Cardiac muscle cell (in vitro differentiated cells and primary cell): ENCODE measurements around the gene ZNF521. TPM values are rescaled to one million over a fixed set of nuclear protein-coding genes. Genes with fewer than 3 reads are reported as not detected.

Experiments
- DNase-seq, 2 donors: peaks; one replicate each; pipeline versions ENCODE4 v3.0.0 to v3.0.0-alpha.2; 2010 to 2017; ENCODE audit warnings: low read depth in 1 of 2, low spot score in 1 of 2
- H3K27ac ChIP-seq: fragments of 200-600 bp; sonication (generic); 2 replicates; pipeline ENCODE4 v1.5.1; 2016
- H3K27me3 ChIP-seq: fragments of 200-600 bp; sonication (generic); 2 replicates; pipeline ENCODE4 v1.6.0; 2016; ENCODE audit warnings: control low read depth
- H3K36me3 ChIP-seq: fragments of 200-600 bp; sonication (generic); 2 replicates; pipeline ENCODE4 v1.5.1; 2016; ENCODE audit warnings: control low read depth
- H3K4me1 ChIP-seq: fragments of 200-600 bp; sonication (generic); 2 replicates; pipeline ENCODE4 v1.8.1; 2017; ENCODE audit warnings: low read depth, mild to moderate bottlenecking, mixed run types
- H3K4me3 ChIP-seq: fragments of 200-600 bp; sonication (generic); 2 replicates; pipeline ENCODE4 v1.5.1; 2016; ENCODE audit warnings: mild to moderate bottlenecking
- H3K9me3 ChIP-seq: fragments of 200-600 bp; sonication (generic); 2 replicates; pipeline ENCODE4 v1.5.1; 2017; ENCODE audit warnings: low read depth, mild to moderate bottlenecking, control low read depth
- CTCF ChIP-seq: IDR thresholded peaks from 2 replicates; pipeline ENCODE4 v1.5.1; 2012; ENCODE audit warnings: low read depth, mild to moderate bottlenecking, low read length
- polyA plus RNA-seq: library from polyadenylated mRNA; unstranded; fragments of >200 nt; fragmentation: Nextera tagmentation; extraction: Ambion mirVana; gene quantifications from 2 replicates; pipeline ENCODE4 v1.2.1, GENCODE V29; 2016
- total RNA-seq: library from RNA; depleted of rRNA; stranded (reverse); fragments of >200 nt; gene quantifications from 2 replicates; pipeline ENCODE4 v1.2.3, GENCODE V29; 2016

Gene ZNF521
- total and polyA plus RNA-seq, 2 experiments from 2014 or later: 34.2 to 442 TPM

- no peak overlapping the region for H3K27ac ChIP-seq
- H3K9me3 ChIP-seq: no peaks in the 10 kb centered on the region
- no peak for TF ChIP-seq CTCF
- H3K4me1 ChIP-seq: peaks cover 3% of the 10 kb centered on the region
- no peak for DNase-seq
- no peak overlapping the region for H3K4me3 ChIP-seq
- H3K36me3 ChIP-seq: no peaks in the 10 kb centered on the region
- no peaks in the 10 kb centered on the region for H3K27me3 ChIP-seq
Measured at GRCh38 chr18:25300492-25300891, 51.5 kb downstream of the ZNF521 start.

- no peak overlapping the region for H3K27ac ChIP-seq
- H3K27me3 ChIP-seq: no peaks in the 10 kb centered on the region
- no peak overlapping the region for H3K4me3 ChIP-seq
- no peaks in the 10 kb centered on the region for H3K36me3 ChIP-seq
- DNase-seq: peak in 1 of 2 donors; percentile 68
- H3K4me1 ChIP-seq: peaks cover 3% of the 10 kb centered on the region
- TF ChIP-seq CTCF: no peak
- H3K9me3 ChIP-seq: no peaks in the 10 kb centered on the region
Measured at GRCh38 chr18:25299426-25300300, 52.3 kb downstream of the ZNF521 start.

- DNase-seq: peak in 1 of 2 donors; percentile 82
- Histone ChIP-seq H3K27ac (no peak overlapping the region), H3K36me3 (no peaks in the 10 kb centered on the region), H3K9me3 (no peaks in the 10 kb centered on the region), H3K27me3 (no peaks in the 10 kb centered on the region), H3K4me3 (no peak overlapping the region), H3K4me1 (peaks cover 3% of the 10 kb centered on the region)
- TF ChIP-seq CTCF: no peak
Measured at GRCh38 chr18:25298853-25299274, 53.1 kb downstream of the ZNF521 start.

GRCh38 chr18:25295624-25296138 is 56.3 kb downstream of the ZNF521 start:
- Histone ChIP-seq H3K27ac (no peak overlapping the region), H3K4me1 (peaks cover 3% of the 10 kb centered on the region), H3K9me3 (no peaks in the 10 kb centered on the region), H3K36me3 (no peaks in the 10 kb centered on the region), H3K27me3 (no peaks in the 10 kb centered on the region), H3K4me3 (no peak overlapping the region)
- no peak for TF ChIP-seq CTCF
- DNase-seq: no peak

- no peaks in the 10 kb centered on the region for H3K9me3 ChIP-seq
- no peak for TF ChIP-seq CTCF
- H3K27me3 ChIP-seq: no peaks in the 10 kb centered on the region
- DNase-seq: no peak
- H3K4me1 ChIP-seq: peaks cover 28% of the 10 kb centered on the region
- H3K36me3 ChIP-seq: no peaks in the 10 kb centered on the region
- H3K27ac ChIP-seq: no peak overlapping the region
- no peak overlapping the region for H3K4me3 ChIP-seq
Measured at GRCh38 chr18:25291150-25291549, 60.8 kb downstream of the ZNF521 start.
